GM21447 (cell line): ENCODE results near the gene SARS2.
"Not testable (repeated sequence)": the region's sequence is repeated elsewhere in the genome, so short reads cannot be mapped to it uniquely, and the experiment has no call there.

Experiments used
- ATAC-seq: cut with Tn5 transposase; IDR thresholded peaks from one replicate; pipeline ENCODE4 v1.9.1; 2021; ENCODE audit not compliant: unreplicated experiment

SARS2 gene

DNA sequence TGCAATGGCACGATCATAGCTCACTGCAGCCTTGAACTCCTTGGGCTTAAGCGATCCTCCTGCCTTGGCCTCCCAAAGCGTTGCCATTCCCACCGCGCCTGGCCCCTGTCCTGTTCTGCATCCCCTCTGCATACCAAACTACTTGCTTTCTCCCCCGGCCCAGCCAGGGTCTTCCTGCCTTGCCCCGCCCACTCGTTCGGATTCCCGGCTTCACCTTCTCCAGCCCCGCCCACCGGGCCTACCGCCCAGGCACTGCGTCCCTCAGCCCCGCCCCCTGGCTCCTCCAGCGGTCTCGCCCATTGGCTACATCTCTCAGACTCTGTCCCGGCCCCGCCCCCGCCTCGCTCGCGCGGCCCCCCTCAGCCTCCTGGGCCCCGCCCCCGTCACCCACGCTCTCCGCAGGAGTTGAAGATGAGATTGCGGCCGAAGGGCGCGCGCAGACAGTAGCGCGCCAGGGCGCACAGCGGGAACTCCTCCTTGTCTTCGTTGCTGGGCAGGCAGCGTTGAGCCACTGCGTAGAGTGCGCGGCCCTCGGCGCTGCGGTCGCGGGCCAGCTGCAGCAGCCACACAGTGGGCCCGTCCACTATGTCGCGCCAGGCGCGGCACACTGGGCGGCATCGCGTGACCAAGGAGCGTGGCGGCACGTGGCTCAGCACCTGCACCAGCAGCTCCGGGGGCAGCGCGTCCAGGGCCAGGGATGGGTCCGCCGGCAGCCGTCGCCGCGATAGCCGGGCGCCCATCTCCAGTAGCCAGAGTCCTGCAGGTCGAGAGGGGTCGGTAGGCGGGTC, 19.2 kb upstream of the SARS2 start:
- ATAC-seq: no peak

- no peak for ATAC-seq
Observed at GRCh38 chr19:38946229-38947010, 15.9 kb upstream of the SARS2 start.

DNA sequence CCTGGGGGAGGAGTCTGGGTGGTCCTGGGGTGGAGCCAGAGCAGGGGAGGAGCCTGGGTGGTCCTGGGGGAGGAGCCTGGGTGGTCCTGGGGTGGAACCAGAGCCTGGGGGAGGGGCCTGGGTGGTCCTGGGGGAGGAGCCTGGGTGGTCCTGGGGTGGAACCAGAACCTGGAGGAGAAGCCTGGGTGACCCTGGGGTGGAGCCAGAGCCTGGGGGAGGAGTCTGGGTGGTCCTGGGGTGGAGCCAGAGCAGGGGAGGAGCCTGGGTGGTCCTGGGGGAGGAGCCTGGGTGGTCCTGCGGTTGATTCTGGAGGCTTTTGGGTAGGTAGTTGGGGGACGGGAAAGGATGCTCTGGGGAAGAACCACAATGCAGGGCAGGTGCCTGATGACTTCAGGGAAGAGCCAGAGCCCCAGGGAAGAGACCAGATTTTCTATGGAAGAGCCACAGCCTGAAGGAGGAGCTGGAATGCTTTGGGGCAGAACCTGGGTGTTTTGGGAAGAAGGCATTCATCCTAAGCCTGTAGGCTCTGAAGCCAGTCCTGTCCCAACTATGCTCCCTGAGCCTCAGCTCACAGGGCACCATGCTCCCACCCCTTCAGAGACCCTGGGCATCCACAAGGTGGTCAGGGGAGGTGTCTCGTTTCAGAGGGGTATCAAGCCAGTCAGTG, 15.1 kb upstream of the SARS2 start:
- ATAC-seq: no peak

DNA sequence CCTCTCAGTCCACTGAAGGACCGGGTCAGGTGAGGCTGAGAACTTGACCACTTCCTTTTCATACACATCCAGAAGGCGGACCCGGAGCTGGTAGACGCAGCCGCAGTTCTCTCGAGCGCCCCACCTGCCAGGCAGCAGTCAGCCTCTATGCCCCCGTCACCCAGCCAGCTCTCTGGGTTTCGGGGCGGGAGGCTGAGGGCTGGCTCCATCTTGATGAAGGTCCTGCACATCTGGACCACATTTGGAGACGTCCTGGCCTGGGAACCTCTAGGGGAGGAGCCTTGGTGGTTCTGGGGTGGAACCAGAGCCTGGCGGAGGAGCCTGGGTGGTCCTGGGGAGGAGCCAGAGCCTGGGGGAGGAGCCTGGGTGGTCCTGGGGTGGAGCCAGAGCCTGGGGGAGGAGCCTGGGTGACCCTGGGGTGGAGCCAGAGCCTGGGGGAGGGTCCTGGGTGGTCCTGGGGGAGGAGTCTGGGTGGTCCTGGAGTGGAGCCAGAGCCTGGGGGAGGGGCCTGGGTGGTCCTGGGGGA, 14.5 kb upstream of the SARS2 start:
- no peak for ATAC-seq

- ATAC-seq: no peak
Observed at GRCh38 chr19:38942471-38943181, 12.1 kb upstream of the SARS2 start.

DNA sequence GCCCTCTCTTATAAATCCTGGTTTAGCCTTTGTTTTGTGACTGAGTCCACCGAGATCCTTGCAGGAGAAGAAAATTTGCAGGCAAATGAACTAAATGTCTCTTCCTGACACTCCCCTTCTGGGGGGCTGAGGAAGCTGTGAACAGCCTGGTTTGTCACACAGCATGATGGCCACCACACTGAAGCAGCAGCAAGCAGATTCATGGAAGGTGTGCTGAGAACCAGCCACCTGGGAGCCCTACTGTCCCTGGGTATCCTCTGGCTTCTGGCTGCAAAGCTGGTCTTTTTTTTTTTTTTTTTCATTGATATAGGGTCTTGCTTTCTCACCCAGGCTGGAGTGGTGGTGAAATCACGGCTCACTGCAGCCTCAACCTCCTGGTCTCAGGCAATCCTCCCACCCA, 11.4 kb upstream of the SARS2 start:
- no peak for ATAC-seq

- not testable (repeated sequence) for ATAC-seq
Observed at GRCh38 chr19:38941466-38941865, 10.9 kb upstream of the SARS2 start.

- no peak for ATAC-seq
Observed at GRCh38 chr19:38939957-38940356, 9.4 kb upstream of the SARS2 start.

DNA sequence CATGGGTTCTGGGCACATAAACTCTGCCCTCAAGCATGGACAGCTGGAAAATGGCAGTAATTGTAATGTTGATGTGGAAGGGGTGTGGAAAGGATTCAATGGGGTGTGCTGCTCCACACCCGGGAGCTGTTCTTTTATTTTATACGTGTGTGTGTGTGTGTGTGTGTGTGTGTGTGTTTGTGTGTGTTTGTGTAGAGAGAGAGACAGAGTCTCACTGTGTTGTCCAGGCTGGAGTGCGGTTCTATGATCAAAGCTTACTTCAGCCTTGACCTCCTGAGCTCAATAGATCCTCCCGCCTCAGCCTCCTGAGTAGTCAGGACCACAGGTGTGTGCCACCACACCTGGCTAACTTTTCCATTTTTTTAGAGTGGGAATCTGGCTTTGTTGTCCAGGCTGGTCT, 3.0 kb upstream of the SARS2 start:
- no peak for ATAC-seq

DNA sequence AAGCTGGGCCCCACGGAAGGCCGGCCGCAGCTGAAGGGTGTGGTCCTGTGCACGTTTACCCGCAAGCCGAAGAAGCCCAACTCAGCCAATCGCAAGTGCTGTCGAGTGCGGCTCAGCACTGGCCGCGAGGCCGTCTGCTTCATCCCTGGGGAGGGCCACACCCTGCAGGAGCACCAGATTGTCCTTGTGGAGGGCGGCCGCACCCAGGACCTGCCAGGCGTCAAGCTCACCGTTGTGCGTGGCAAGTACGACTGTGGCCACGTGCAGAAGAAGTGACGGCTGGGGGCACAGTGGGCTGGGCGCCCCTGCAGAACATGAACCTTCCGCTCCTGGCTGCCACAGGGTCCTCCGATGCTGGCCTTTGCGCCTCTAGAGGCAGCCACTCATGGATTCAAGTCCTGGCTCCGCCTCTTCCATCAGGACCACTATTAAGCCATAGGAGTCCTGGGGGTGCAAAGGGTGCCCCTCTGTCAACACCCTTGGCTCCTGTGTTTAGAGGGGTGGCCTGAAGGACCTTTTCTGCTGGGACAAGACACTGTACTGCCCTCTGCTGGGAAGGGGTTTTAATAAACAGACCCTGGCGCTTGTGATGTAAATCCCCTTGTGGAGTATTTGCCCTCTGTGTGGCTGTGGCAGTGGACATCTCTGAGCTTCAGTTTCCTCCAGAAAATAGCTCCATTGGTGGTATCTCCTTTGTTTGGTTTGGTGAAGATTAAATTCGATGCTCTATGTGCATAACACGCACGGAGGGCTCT, 2.0 kb upstream of the SARS2 start:
- no peak for ATAC-seq

DNA sequence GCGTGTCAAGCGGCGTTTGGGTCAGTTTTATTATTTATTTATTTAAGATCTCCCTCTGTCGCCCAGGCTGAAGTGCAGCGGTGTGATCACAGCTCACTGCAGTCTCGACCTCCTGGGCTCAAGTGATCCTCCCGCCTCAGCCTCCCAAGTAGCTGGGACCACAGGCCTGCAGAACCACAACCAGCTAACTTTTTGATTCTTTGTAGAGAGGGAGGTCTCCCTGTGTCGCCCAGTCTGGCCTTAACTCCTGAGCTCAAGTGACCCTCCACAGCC, 894 bp upstream of the SARS2 start:
- no peak for ATAC-seq

GRCh38 chr19:38930776-38931520, 385 bp upstream of the SARS2 start, which contains the start of gene MRPS12:
MRPS12 (plus strand) TSS chr19:38930944; CDS start chr19:38931295, 351 bp downstream.
- ATAC-seq: peak; percentile 85

DNA sequence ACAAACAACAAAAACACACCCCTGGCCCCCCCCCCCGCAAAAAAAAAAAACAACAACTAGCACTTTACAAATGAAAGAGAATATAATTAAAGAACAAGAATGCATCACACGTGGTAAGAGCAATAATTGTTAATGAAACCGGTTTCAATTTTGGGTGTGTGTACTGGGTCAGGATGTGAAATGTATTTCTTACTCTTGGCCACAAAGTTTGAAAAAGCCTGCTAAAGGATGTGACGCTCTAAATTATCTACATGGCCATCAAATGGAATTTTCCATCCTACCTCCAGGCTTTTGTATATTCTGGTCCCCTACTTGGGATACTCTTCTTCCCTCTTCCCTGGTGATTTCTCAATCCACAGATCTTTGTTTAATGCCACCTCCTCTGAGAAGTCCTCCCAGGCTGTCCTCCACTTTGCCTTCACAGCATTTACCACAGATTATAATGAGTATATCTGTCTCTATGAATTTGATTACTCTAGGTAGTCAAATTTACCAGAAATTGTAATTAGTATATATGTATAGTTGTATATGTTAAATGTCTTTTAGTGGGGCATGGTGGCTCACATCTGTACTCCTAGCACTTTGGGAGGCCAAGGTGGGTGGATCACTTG, 2.1 kb downstream of the SARS2 start:
- ATAC-seq: no peak

DNA sequence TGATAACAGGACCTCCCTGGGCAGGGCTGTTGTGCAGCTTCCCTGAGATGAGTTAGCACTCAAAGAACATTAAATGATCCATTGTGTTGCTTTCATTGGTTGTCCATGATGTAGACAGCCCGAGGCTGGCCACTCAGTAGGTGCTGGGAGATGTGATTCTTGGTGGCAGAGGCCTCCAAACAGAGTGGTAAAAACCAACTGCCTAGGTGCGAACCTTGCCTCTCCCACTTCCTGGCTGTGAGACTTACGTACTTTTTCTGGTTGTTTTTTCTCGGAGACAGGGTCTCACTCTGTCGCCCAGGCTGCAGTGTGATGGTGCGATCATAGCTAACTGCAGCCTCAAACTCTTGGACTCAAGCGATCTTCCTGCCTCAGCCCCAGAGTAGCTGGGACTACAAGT, 6.2 kb downstream of the SARS2 start:
- no peak for ATAC-seq

GRCh38 chr19:38922482-38922881, 8.1 kb downstream of the SARS2 start:
- ATAC-seq: no peak

DNA sequence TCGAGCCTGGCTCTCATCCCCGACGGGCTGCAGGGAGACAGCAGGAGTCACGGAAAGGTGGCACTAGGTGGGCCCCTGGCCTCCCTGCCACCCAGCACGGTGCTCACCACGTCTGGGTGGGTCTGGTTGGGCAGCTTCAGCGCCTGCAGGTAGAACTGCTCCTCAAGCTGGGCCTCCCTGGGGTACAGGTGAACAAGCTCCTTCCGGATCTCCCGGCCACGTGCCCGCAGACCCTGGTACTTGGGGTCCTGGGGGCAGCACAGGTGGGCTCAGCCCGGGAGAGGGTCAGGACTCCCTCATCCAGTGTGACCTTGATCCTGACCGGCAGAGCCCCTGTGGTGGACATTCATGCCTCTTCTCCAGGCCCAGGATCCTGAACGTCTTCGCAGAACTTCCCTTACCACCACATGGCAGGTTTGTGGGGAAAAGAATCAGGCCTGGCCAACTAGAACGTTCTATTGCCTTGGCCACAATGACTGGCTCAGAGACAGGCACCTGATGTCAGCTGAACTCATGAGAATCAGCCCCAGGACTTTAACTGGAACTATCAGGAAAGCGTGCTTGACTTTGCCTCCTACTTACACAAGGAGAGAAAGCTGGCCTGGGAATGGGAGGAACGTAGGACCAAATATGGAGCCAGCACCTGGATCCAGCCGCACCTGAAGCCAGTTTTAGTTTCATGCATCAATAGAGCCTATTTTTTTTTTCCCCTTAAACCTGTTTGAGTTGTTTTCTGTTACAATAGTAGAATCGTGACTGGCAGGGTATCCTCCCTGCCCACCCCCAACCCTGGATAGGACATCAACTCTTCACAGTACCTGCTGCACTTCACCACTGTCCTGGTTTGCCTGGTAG, 8.9 kb downstream of the SARS2 start:
- ATAC-seq: no peak

- ATAC-seq: no peak
Observed at GRCh38 chr19:38920602-38921419, 9.8 kb downstream of the SARS2 start.
